ENCODE results near the gene C10orf105. TPM values are rescaled to one million over a fixed set of nuclear protein-coding genes. Genes with fewer than 3 reads are reported as not detected.

C10orf105 gene
- total RNA-seq, 2 experiments from 2014 or later, result 0.34 to 0.40 TPM

- POLR2A ChIA-PET, result no interaction called here
- intact Hi-C loops (cut with DNase I, micrococcal nuclease), result loop anchor here in 1 of 2 experiments (5.0 kb wide), 2 partner anchors 362 to 572 kb away; partner anchors contain the start of gene SPOCK2
These were observed 5.7 kb upstream of the C10orf105 start for GRCh38 chr10:71725249-71725648.

GRCh38 chr10:71724539-71724938 is 5.0 kb upstream of the C10orf105 start:
- intact Hi-C loops (cut with DNase I, micrococcal nuclease), result no loop called here
- ChIA-PET CTCF (interaction anchor here (0.8 to 2.8 kb wide), 5 partner anchors 12 to 52 kb away, joined by 3 to 17 read pairs (median 3); no protein-coding TSS in a partner anchor), POLR2A (no interaction called here)
- H3K27me3 Mint-ChIP-seq, result no peaks in the 10 kb centered on the region
- H3K4me3 Mint-ChIP-seq, result peak overlapping the region; percentile 9
- peaks cover 72% of the 10 kb centered on the region for H3K4me1 Mint-ChIP-seq
- H3K27ac Mint-ChIP-seq, result peak overlapping the region; percentile 96
- ATAC-seq (no peak), DNase-seq (no peak)
- H3K36me3 Mint-ChIP-seq (ENCODE audit: low read depth), result peaks cover 9% of the 10 kb centered on the region
- no peaks in the 10 kb centered on the region for H3K9me3 Mint-ChIP-seq (ENCODE audit: low read depth)

More at GRCh38 chr10:71725249-71725648, 5.7 kb upstream of the C10orf105 start:
- peak; percentile 34 for DNase-seq
- H3K36me3 Mint-ChIP-seq (ENCODE audit: low read depth), result peaks cover 9% of the 10 kb centered on the region
- CTCF ChIA-PET, result interaction anchor here (0.6 to 2.8 kb wide), 15 partner anchors 9 to 324 kb away, joined by 3 to 17 read pairs (median 3); partner anchors contain the start of gene VSIR
- H3K27ac Mint-ChIP-seq, result peak overlapping the region; percentile 96
- ATAC-seq, result no peak
- no peaks in the 10 kb centered on the region for H3K27me3 Mint-ChIP-seq
- H3K4me1 Mint-ChIP-seq, result peaks cover 77% of the 10 kb centered on the region
- peak overlapping the region; percentile 36 for H3K4me3 Mint-ChIP-seq
- H3K9me3 Mint-ChIP-seq (ENCODE audit: low read depth), result no peaks in the 10 kb centered on the region

GRCh38 chr10:71723311-71723710 is 3.7 kb upstream of the C10orf105 start:
- no peak for DNase-seq
- no peaks in the 10 kb centered on the region for H3K9me3 Mint-ChIP-seq (ENCODE audit: low read depth)
- H3K36me3 Mint-ChIP-seq (ENCODE audit: low read depth), result peaks cover 6% of the 10 kb centered on the region
- ATAC-seq, result no peak
- H3K4me1 Mint-ChIP-seq, result peaks cover 60% of the 10 kb centered on the region
- ChIA-PET CTCF (interaction anchor here (0.8 to 2.8 kb wide), 4 partner anchors 15 to 25 kb away, joined by 3 to 17 read pairs (median 4); no protein-coding TSS in a partner anchor), POLR2A (no interaction called here)
- no peaks in the 10 kb centered on the region for H3K27me3 Mint-ChIP-seq
- peak overlapping the region; percentile 96 for H3K27ac Mint-ChIP-seq
- no peak overlapping the region for H3K4me3 Mint-ChIP-seq
- intact Hi-C loops (cut with DNase I, micrococcal nuclease), result no loop called here

- CTCF ChIA-PET, result interaction anchor here (0.7 to 1.5 kb wide), 5 partner anchors 12 to 51 kb away, joined by 3 to 4 read pairs (median 3); partner anchors contain the start of gene VSIR
- no peak overlapping the region for H3K4me3 Mint-ChIP-seq
- peak overlapping the region; percentile 51 for H3K27ac Mint-ChIP-seq
- peaks cover 6% of the 10 kb centered on the region for H3K36me3 Mint-ChIP-seq (ENCODE audit: low read depth)
- intact Hi-C loops (cut with DNase I, micrococcal nuclease), result no loop called here
- POLR2A ChIA-PET, result no interaction called here
- ATAC-seq, result no peak
- no peak for DNase-seq
- H3K27me3 Mint-ChIP-seq, result no peaks in the 10 kb centered on the region
- H3K4me1 Mint-ChIP-seq, result peaks cover 55% of the 10 kb centered on the region
- no peaks in the 10 kb centered on the region for H3K9me3 Mint-ChIP-seq (ENCODE audit: low read depth)
These were observed 3.3 kb upstream of the C10orf105 start for GRCh38 chr10:71722849-71723248.

GRCh38 chr10:71721313-71721712 is 1.7 kb upstream of the C10orf105 start:
- POLR2A ChIA-PET, result no interaction called here
- CTCF ChIA-PET, result interaction anchor here (1.2 to 2.3 kb wide), 2 partner anchors 8 to 13 kb away, joined by 3 to 15 read pairs; no protein-coding TSS in a partner anchor
- DNase-seq (no peak), ATAC-seq (no peak)
- Mint-ChIP-seq H3K9me3 (ENCODE audit: low read depth) (no peaks in the 10 kb centered on the region), H3K27me3 (no peaks in the 10 kb centered on the region), H3K4me1 (peaks cover 41% of the 10 kb centered on the region), H3K27ac (no peak overlapping the region), H3K4me3 (no peak overlapping the region), H3K36me3 (ENCODE audit: low read depth) (peaks cover 6% of the 10 kb centered on the region)
- intact Hi-C loops (cut with DNase I, micrococcal nuclease), result no loop called here

- Mint-ChIP-seq H3K9me3 (ENCODE audit: low read depth) (no peaks in the 10 kb centered on the region), H3K27me3 (no peaks in the 10 kb centered on the region), H3K27ac (no peak overlapping the region), H3K4me1 (peaks cover 38% of the 10 kb centered on the region), H3K4me3 (no peak overlapping the region), H3K36me3 (ENCODE audit: low read depth) (peaks cover 6% of the 10 kb centered on the region)
- intact Hi-C loops (cut with DNase I, micrococcal nuclease), result no loop called here
- DNase-seq, result no peak
- no peak for ATAC-seq
- POLR2A ChIA-PET, result interaction anchor here (0.6 kb wide), 1 partner anchor 44 kb away, joined by 8 read pairs; no protein-coding TSS in a partner anchor
- CTCF ChIA-PET, result interaction anchor here (1.0 to 2.3 kb wide), 3 partner anchors 12 to 48 kb away, joined by 3 to 15 read pairs (median 3); no protein-coding TSS in a partner anchor
These were observed 710 bp upstream of the C10orf105 start for GRCh38 chr10:71720288-71720687.

GRCh38 chr10:71719042-71719441 is 536 bp downstream of the C10orf105 start:
- Mint-ChIP-seq H3K36me3 (ENCODE audit: low read depth) (peaks cover 2% of the 10 kb centered on the region), H3K27me3 (no peaks in the 10 kb centered on the region), H3K9me3 (ENCODE audit: low read depth) (no peaks in the 10 kb centered on the region), H3K4me3 (no peak overlapping the region), H3K27ac (no peak overlapping the region), H3K4me1 (peaks cover 37% of the 10 kb centered on the region)
- DNase-seq, result no peak
- ATAC-seq, result no peak
- CTCF ChIA-PET, result interaction anchor here (0.9 to 4.2 kb wide), 4 partner anchors 9 to 403 kb away, joined by 4 to 28 read pairs (median 8); no protein-coding TSS in a partner anchor
- POLR2A ChIA-PET, result interaction anchor here (0.7 kb wide), 1 partner anchor 54 kb away, joined by 3 read pairs; the partner anchor contains the start of gene VSIR
- intact Hi-C loops (cut with DNase I, micrococcal nuclease), result no loop called here

GRCh38 chr10:71718165-71718698 is 1.3 kb downstream of the C10orf105 start:
- Mint-ChIP-seq H3K36me3 (ENCODE audit: low read depth) (peaks cover 2% of the 10 kb centered on the region), H3K4me1 (peaks cover 37% of the 10 kb centered on the region), H3K4me3 (no peak overlapping the region), H3K27ac (no peak overlapping the region), H3K27me3 (no peaks in the 10 kb centered on the region), H3K9me3 (ENCODE audit: low read depth) (no peaks in the 10 kb centered on the region)
- DNase-seq (no peak), ATAC-seq (no peak)
- intact Hi-C loops (cut with DNase I, micrococcal nuclease), result no loop called here
- ChIA-PET CTCF (interaction anchor here (0.5 to 4.2 kb wide), 3 partner anchors 10 to 55 kb away, joined by 3 to 28 read pairs (median 10); partner anchors contain the start of gene VSIR), POLR2A (no interaction called here)

- Mint-ChIP-seq H3K27me3 (no peaks in the 10 kb centered on the region), H3K36me3 (ENCODE audit: low read depth) (peaks cover under 1% of the 10 kb centered on the region), H3K9me3 (ENCODE audit: low read depth) (no peaks in the 10 kb centered on the region), H3K4me1 (peaks cover 37% of the 10 kb centered on the region), H3K4me3 (no peak overlapping the region), H3K27ac (no peak overlapping the region)
- no peak for DNase-seq
- ChIA-PET POLR2A (no interaction called here), CTCF (interaction anchor here (0.5 to 4.2 kb wide), 5 partner anchors 9 to 56 kb away, joined by 3 to 28 read pairs (median 4); partner anchors contain the start of gene VSIR)
- ATAC-seq, result no peak
- intact Hi-C loops (cut with DNase I, micrococcal nuclease), result no loop called here
These were observed 2.0 kb downstream of the C10orf105 start for GRCh38 chr10:71717551-71717951.

GRCh38 chr10:71717056-71717455 is 2.5 kb downstream of the C10orf105 start:
- POLR2A ChIA-PET, result no interaction called here
- no peak for ATAC-seq

GRCh38 chr10:71716426-71716825 is 3.2 kb downstream of the C10orf105 start:
- intact Hi-C loops (cut with DNase I, micrococcal nuclease), result no loop called here
- CTCF ChIA-PET, result interaction anchor here (0.9 to 4.2 kb wide), 5 partner anchors 8 to 20 kb away, joined by 3 to 28 read pairs (median 4); no protein-coding TSS in a partner anchor
- no peaks in the 10 kb centered on the region for H3K27me3 Mint-ChIP-seq
- no peak overlapping the region for H3K4me3 Mint-ChIP-seq
- no peak for DNase-seq
- H3K9me3 Mint-ChIP-seq (ENCODE audit: low read depth), result no peaks in the 10 kb centered on the region
- H3K36me3 Mint-ChIP-seq (ENCODE audit: low read depth), result no peaks in the 10 kb centered on the region
- POLR2A ChIA-PET, result no interaction called here
- H3K4me1 Mint-ChIP-seq, result peaks cover 41% of the 10 kb centered on the region
- peak overlapping the region; percentile 10 for H3K27ac Mint-ChIP-seq
- ATAC-seq, result no peak

More at GRCh38 chr10:71717056-71717455, 2.5 kb downstream of the C10orf105 start:
- intact Hi-C loops (cut with DNase I, micrococcal nuclease), result no loop called here
- H3K27ac Mint-ChIP-seq, result no peak overlapping the region
- CTCF ChIA-PET, result interaction anchor here (1.0 to 4.2 kb wide), 5 partner anchors 9 to 51 kb away, joined by 4 to 28 read pairs (median 4); no protein-coding TSS in a partner anchor
- DNase-seq, result no peak
- H3K4me3 Mint-ChIP-seq, result no peak overlapping the region
- H3K4me1 Mint-ChIP-seq, result peaks cover 37% of the 10 kb centered on the region
- H3K27me3 Mint-ChIP-seq, result no peaks in the 10 kb centered on the region
- no peaks in the 10 kb centered on the region for H3K9me3 Mint-ChIP-seq (ENCODE audit: low read depth)
- no peaks in the 10 kb centered on the region for H3K36me3 Mint-ChIP-seq (ENCODE audit: low read depth)
